Liver (tissue), 9 donors: ENCODE data around the gene GSTO2. TPM values are rescaled to one million over a fixed set of nuclear protein-coding genes. Genes with fewer than 3 reads are reported as not detected.

Source experiments
- DNase-seq: peaks from one replicate; pipeline ENCODE4 v3.0.0-alpha.2; 2017; ENCODE audit warnings: low spot score
- H3K27ac ChIP-seq, 2 donors: one replicate each; pipeline ENCODE4 v1.7.0; 2013; ENCODE audit warnings: inconsistent platforms in 2 of 2, low read length in 2 of 2, control low read depth in 1 of 2, low read depth in 1 of 2, mild to moderate bottlenecking in 1 of 2
- H3K27me3 ChIP-seq, 4 donors: one replicate each; pipeline versions ENCODE4 v1.6.1 to v1.7.0; 2013; ENCODE audit warnings: low read length in 3 of 4, inconsistent platforms in 1 of 4, mild to moderate bottlenecking in 1 of 4, moderate library complexity in 1 of 4; ENCODE audit not compliant: control insufficient read depth in 4 of 4, insufficient read depth in 4 of 4
- H3K36me3 ChIP-seq, 4 donors: one replicate each; pipeline versions ENCODE4 v1.6.1 to v1.7.0; 2013; ENCODE audit warnings: low read length in 3 of 4, mild to moderate bottlenecking in 3 of 4, low read depth in 1 of 4, moderate library complexity in 1 of 4; ENCODE audit not compliant: control insufficient read depth in 4 of 4, insufficient read depth in 3 of 4
- H3K4me1 ChIP-seq, 4 donors: one replicate each; pipeline versions ENCODE4 v1.6.1 to v1.7.0; 2013; ENCODE audit warnings: low read length in 3 of 4, mild to moderate bottlenecking in 3 of 4, moderate library complexity in 1 of 4; ENCODE audit not compliant: control insufficient read depth in 4 of 4, insufficient read depth in 4 of 4
- H3K4me3 ChIP-seq, 3 donors: one replicate each; pipeline versions ENCODE4 v1.6.1 to v1.7.0; 2013; ENCODE audit warnings: low read length in 3 of 3, control low read depth in 1 of 3, low read depth in 1 of 3, mild to moderate bottlenecking in 1 of 3
- H3K9ac ChIP-seq, 2 donors: one replicate each; pipeline ENCODE4 v1.7.0; 2013; ENCODE audit warnings: low read length in 2 of 2, mild to moderate bottlenecking in 2 of 2, moderate library complexity in 2 of 2, control low read depth in 1 of 2, low read depth in 1 of 2
- H3K9me3 ChIP-seq, 4 donors: one replicate each; pipeline versions ENCODE4 v1.6.1 to v1.7.0; 2013; ENCODE audit warnings: low read length in 3 of 4; ENCODE audit not compliant: control insufficient read depth in 4 of 4
- ATF3 ChIP-seq: IDR thresholded peaks from 2 replicates; pipeline ENCODE4 v1.6.1; 2016; ENCODE audit warnings: antibody characterized with exemption
- EGR1 ChIP-seq, 2 donors: IDR thresholded peaks; 2 replicates each; pipeline ENCODE4 v1.6.1; 2016 to 2018; ENCODE audit warnings: antibody characterized with exemption in 2 of 2, low read depth in 2 of 2
- FOXA1 ChIP-seq: IDR thresholded peaks from 2 replicates; pipeline ENCODE4 v1.6.1; 2016; ENCODE audit warnings: antibody characterized with exemption
- FOXA2 ChIP-seq: IDR thresholded peaks from 2 replicates; pipeline ENCODE4 v1.6.1; 2016; ENCODE audit warnings: antibody characterized with exemption
- GABPA ChIP-seq, 2 donors: IDR thresholded peaks in 1 of 2; conservative IDR thresholded peaks in 1 of 2; 2 replicates each; pipeline ENCODE4 v1.6.1; 2016; ENCODE audit warnings: antibody characterized with exemption in 2 of 2, mild to moderate bottlenecking in 1 of 2, moderate library complexity in 1 of 2
- HNF4A ChIP-seq, 2 donors: conservative IDR thresholded peaks; 2 replicates each; pipeline ENCODE4 v1.6.1; 2016; ENCODE audit warnings: antibody characterized with exemption in 2 of 2, mild to moderate bottlenecking in 2 of 2
- HNF4G ChIP-seq: IDR thresholded peaks from 2 replicates; pipeline ENCODE4 v1.6.1; 2016; ENCODE audit warnings: antibody characterized with exemption
- JUND ChIP-seq, 2 donors: IDR thresholded peaks; 2 replicates each; pipeline ENCODE4 v1.6.1; 2016; ENCODE audit warnings: antibody characterized with exemption in 2 of 2
- MAX ChIP-seq: IDR thresholded peaks from 2 replicates; pipeline ENCODE4 v1.6.1; 2016; ENCODE audit warnings: antibody characterized with exemption
- NR2F2 ChIP-seq: IDR thresholded peaks from 2 replicates; pipeline ENCODE4 v1.6.1; 2016; ENCODE audit warnings: antibody characterized with exemption
- RAD21 ChIP-seq, 2 donors: IDR thresholded peaks; 2 replicates each; pipeline ENCODE4 v1.6.1; 2016; ENCODE audit warnings: antibody characterized with exemption in 2 of 2, mild to moderate bottlenecking in 2 of 2
- REST ChIP-seq: IDR thresholded peaks from 2 replicates; pipeline ENCODE4 v1.6.1; 2016; ENCODE audit warnings: antibody characterized with exemption, mild to moderate bottlenecking
- RXRA ChIP-seq, 2 donors: IDR thresholded peaks; 2 replicates each; pipeline ENCODE4 v1.6.1; 2017 to 2018; ENCODE audit warnings: antibody characterized with exemption in 2 of 2, mild to moderate bottlenecking in 1 of 2
- SP1 ChIP-seq: IDR thresholded peaks from 2 replicates; pipeline ENCODE4 v1.6.1; 2018; ENCODE audit warnings: antibody characterized with exemption, mild to moderate bottlenecking
- TAF1 ChIP-seq: conservative IDR thresholded peaks from 2 replicates; pipeline ENCODE4 v1.6.1; 2016; ENCODE audit warnings: antibody characterized with exemption, mild to moderate bottlenecking
- YY1 ChIP-seq: IDR thresholded peaks from 2 replicates; pipeline ENCODE4 v1.6.1; 2016; ENCODE audit warnings: antibody characterized with exemption, mild to moderate bottlenecking
- ZBTB33 ChIP-seq: IDR thresholded peaks from 2 replicates; pipeline ENCODE4 v1.6.1; 2016; ENCODE audit warnings: antibody characterized with exemption
- WGBS: extraction: QIAGEN DNeasy Blood & Tissue Kit; methylation state at CpG from one replicate; pipeline ENCODE4 v1.1.7; 2013; 5-methylcytosine and 5-hydroxymethylcytosine counted together
- polyA plus RNA-seq, 2 donors: library from polyadenylated mRNA; stranded (reverse) in 1 of 2; unstranded in 1 of 2; fragments of 200-250 nt in 1 of 2; fragments of >200 nt in 1 of 2; fragmentation: Nextera tagmentation in 1 of 2; extraction: Ambion mirVana in 1 of 2; gene quantifications; one replicate each; pipeline versions ENCODE4 v1.2.1 to v1.2.3, GENCODE V29; 2013 to 2015
- total RNA-seq, 2 donors: library from RNA; depleted of rRNA; stranded (reverse); fragments of >200 nt; gene quantifications; one replicate each; pipeline ENCODE4 v1.2.3, GENCODE V29; 2014
- TF ChIP-seq, protein P1 (sequence below): fragments of 150-350 bp; IDR thresholded peaks from 2 replicates; pipeline ENCODE4 v1.5.1; 2017; ENCODE audit warnings: improper control_type of control experiment, low read depth, low read length; ENCODE audit not compliant: missing input control
- donor health status: healthy.
- donor health status: healthy.
- donor health status: healthy.
- donor health status: healthy.
- donor health status: healthy.

The GSTO2 gene
- total and polyA plus RNA-seq, 4 donors = 1.0 to 4.6 (median 1.7) TPM

GRCh38 chr10:104274762-104275721, 6.1 kb downstream of the GSTO2 start:
- Histone ChIP-seq H3K9ac (no peak overlapping the region), H3K4me3 (peak overlapping the region in 2 of 3 donors; percentile 10 to 31), H3K9me3 (no peaks in the 10 kb centered on the region), H3K36me3 (no peaks in the 10 kb centered on the region), H3K27ac (no peak overlapping the region), H3K4me1 (peaks cover 0 to 7% (median 4%) of the 10 kb centered on the region in 4 donors), H3K27me3 (no peaks in the 10 kb centered on the region)
- WGBS = 20% methylated on average over 42 of the region's 42 CpGs
- TF ChIP-seq HNF4G (no peak), FOXA2 (no peak), YY1 (peak; percentile 63), SP1 (no peak), RAD21 (IDR thresholded peaks at IDR 0.05) (peak; percentile 60 to 72), MAX (no peak), GABPA (IDR thresholded peaks at IDR 0.05 in 1 of 2, conservative IDR thresholded peaks at IDR 0.05 in 1 of 2) (no peak), JUND (IDR thresholded peaks at IDR 0.05) (no peak), NR2F2 (no peak), FOXA1 (no peak), REST (no peak), EGR1 (IDR thresholded peaks at IDR 0.05; ENCODE audit: low read depth in 2 of 2) (no peak), TAF1 (no peak), HNF4A (conservative IDR thresholded peaks at IDR 0.05) (no peak), ZBTB33 (no peak), RXRA (IDR thresholded peaks at IDR 0.05) (no peak), ATF3 (no peak)
- TF ChIP-seq, protein P1, sequence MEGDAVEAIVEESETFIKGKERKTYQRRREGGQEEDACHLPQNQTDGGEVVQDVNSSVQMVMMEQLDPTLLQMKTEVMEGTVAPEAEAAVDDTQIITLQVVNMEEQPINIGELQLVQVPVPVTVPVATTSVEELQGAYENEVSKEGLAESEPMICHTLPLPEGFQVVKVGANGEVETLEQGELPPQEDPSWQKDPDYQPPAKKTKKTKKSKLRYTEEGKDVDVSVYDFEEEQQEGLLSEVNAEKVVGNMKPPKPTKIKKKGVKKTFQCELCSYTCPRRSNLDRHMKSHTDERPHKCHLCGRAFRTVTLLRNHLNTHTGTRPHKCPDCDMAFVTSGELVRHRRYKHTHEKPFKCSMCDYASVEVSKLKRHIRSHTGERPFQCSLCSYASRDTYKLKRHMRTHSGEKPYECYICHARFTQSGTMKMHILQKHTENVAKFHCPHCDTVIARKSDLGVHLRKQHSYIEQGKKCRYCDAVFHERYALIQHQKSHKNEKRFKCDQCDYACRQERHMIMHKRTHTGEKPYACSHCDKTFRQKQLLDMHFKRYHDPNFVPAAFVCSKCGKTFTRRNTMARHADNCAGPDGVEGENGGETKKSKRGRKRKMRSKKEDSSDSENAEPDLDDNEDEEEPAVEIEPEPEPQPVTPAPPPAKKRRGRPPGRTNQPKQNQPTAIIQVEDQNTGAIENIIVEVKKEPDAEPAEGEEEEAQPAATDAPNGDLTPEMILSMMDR = peak; percentile 70
- DNase-seq = peak; percentile 69
